Measurements from ENCODE around the gene ITGA6. TPM values are rescaled to one million over a fixed set of nuclear protein-coding genes. Genes with fewer than 3 reads are reported as not detected.

Gene ITGA6
- total RNA-seq, 2 experiments from 2014 or later, result 0.38 TPM; not detected in 1

GRCh38 chr2:172430678-172431077, 3.3 kb downstream of the ITGA6 start:
- POLR2A ChIA-PET, result interaction anchor here (0.6 to 1.7 kb wide), 3 partner anchors 10 to 83 kb away, joined by 4 to 5 read pairs (median 4); no protein-coding TSS in a partner anchor
- H3K9me3 ChIP-seq (ENCODE audit: low read length), result no peaks in the 10 kb centered on the region
- no peaks in the 10 kb centered on the region for H3K36me3 ChIP-seq (ENCODE audit: insufficient read depth, low read length)
- no TSS peak for BruUV-seq (replicated peaks)
- H4K20me1 ChIP-seq (ENCODE audit: insufficient read depth, low read length), result no peaks in the 10 kb centered on the region
- H3K9me2 ChIP-seq (ENCODE audit: insufficient read depth, low read length), result no peaks in the 10 kb centered on the region
- CTCF ChIA-PET (ENCODE audit: unreplicated experiment), result no interaction called here
- no peaks in the 10 kb centered on the region for H3K79me2 ChIP-seq (ENCODE audit: insufficient read depth, low read depth, low read length)
- no peak for TF ChIP-seq EZH2phosphoT487 (IDR thresholded peaks at IDR 0.05; ENCODE audit: borderline replicate concordance, low read depth, low read length)
- TF ChIP-seq CTCF (conservative IDR thresholded peaks at IDR 0.05; ENCODE audit: low read length), result no peak
- H2AFZ ChIP-seq (ENCODE audit: low read length), result no peak overlapping the region
- intact Hi-C loops (cut with micrococcal nuclease; ENCODE audit: unreplicated experiment), result no loop called here
- H3K4me2 ChIP-seq (ENCODE audit: low read length), result no peak overlapping the region
- no peak overlapping the region for H3K4me3 ChIP-seq (ENCODE audit: low read depth, low read length, poor library complexity, severe bottlenecking)
- no peaks in the 10 kb centered on the region for H3K4me1 ChIP-seq (ENCODE audit: insufficient read depth, low read length, poor library complexity, severe bottlenecking)
- H3K27ac ChIP-seq (ENCODE audit: low read depth, low read length, poor library complexity, severe bottlenecking), result no peak overlapping the region
- no peak for DNase-seq (ENCODE audit: low spot score)

- Histone ChIP-seq H3K27ac (ENCODE audit: low read depth, low read length, poor library complexity, severe bottlenecking) (no peak overlapping the region), H3K4me1 (ENCODE audit: insufficient read depth, low read length, poor library complexity, severe bottlenecking) (no peaks in the 10 kb centered on the region), H3K9me3 (ENCODE audit: low read length) (no peaks in the 10 kb centered on the region), H4K20me1 (ENCODE audit: insufficient read depth, low read length) (no peaks in the 10 kb centered on the region), H3K9me2 (ENCODE audit: insufficient read depth, low read length) (no peaks in the 10 kb centered on the region), H3K36me3 (ENCODE audit: insufficient read depth, low read length) (no peaks in the 10 kb centered on the region), H3K79me2 (ENCODE audit: insufficient read depth, low read depth, low read length) (no peaks in the 10 kb centered on the region), H2AFZ (ENCODE audit: low read length) (no peak overlapping the region), H3K4me3 (ENCODE audit: low read depth, low read length, poor library complexity, severe bottlenecking) (no peak overlapping the region), H3K4me2 (ENCODE audit: low read length) (no peak overlapping the region)
- no peak for DNase-seq (ENCODE audit: low spot score)
- POLR2A ChIA-PET, result interaction anchor here (1.7 kb wide), 1 partner anchor 24 kb away, joined by 4 read pairs; no protein-coding TSS in a partner anchor
- intact Hi-C loops (cut with micrococcal nuclease; ENCODE audit: unreplicated experiment), result no loop called here
- BruUV-seq (replicated peaks), result no TSS peak
- TF ChIP-seq EZH2phosphoT487 (IDR thresholded peaks at IDR 0.05; ENCODE audit: borderline replicate concordance, low read depth, low read length) (no peak), CTCF (conservative IDR thresholded peaks at IDR 0.05; ENCODE audit: low read length) (no peak)
- CTCF ChIA-PET (ENCODE audit: unreplicated experiment), result no interaction called here
These were observed 4.1 kb downstream of the ITGA6 start for GRCh38 chr2:172431463-172431862.

GRCh38 chr2:172431993-172432392, 4.6 kb downstream of the ITGA6 start:
- no peak for DNase-seq (ENCODE audit: low spot score)
- Histone ChIP-seq H2AFZ (ENCODE audit: low read length) (no peak overlapping the region), H3K4me1 (ENCODE audit: insufficient read depth, low read length, poor library complexity, severe bottlenecking) (no peaks in the 10 kb centered on the region), H3K79me2 (ENCODE audit: insufficient read depth, low read depth, low read length) (no peaks in the 10 kb centered on the region), H3K9me2 (ENCODE audit: insufficient read depth, low read length) (no peaks in the 10 kb centered on the region), H3K36me3 (ENCODE audit: insufficient read depth, low read length) (no peaks in the 10 kb centered on the region), H3K4me3 (ENCODE audit: low read depth, low read length, poor library complexity, severe bottlenecking) (no peak overlapping the region), H3K9me3 (ENCODE audit: low read length) (no peaks in the 10 kb centered on the region), H3K27ac (ENCODE audit: low read depth, low read length, poor library complexity, severe bottlenecking) (no peak overlapping the region), H3K4me2 (ENCODE audit: low read length) (no peak overlapping the region), H4K20me1 (ENCODE audit: insufficient read depth, low read length) (no peaks in the 10 kb centered on the region)
- intact Hi-C loops (cut with micrococcal nuclease; ENCODE audit: unreplicated experiment), result no loop called here
- ChIA-PET POLR2A (no interaction called here), CTCF (ENCODE audit: unreplicated experiment) (no interaction called here)
- BruUV-seq (replicated peaks), result no TSS peak
- no peak for TF ChIP-seq CTCF (conservative IDR thresholded peaks at IDR 0.05; ENCODE audit: low read length)
- no peak for TF ChIP-seq EZH2phosphoT487 (IDR thresholded peaks at IDR 0.05; ENCODE audit: borderline replicate concordance, low read depth, low read length)

Data from OCI-LY7 (cell line).